Osteoblast (primary cell): ENCODE measurements around the gene TBCD. TPM values are rescaled to one million over a fixed set of nuclear protein-coding genes. Genes with fewer than 3 reads are reported as not detected.

Source experiments
- DNase-seq: peaks from one replicate; pipeline ENCODE4 v3.0.0; 2011; ENCODE audit warnings: low spot score, mixed read lengths; ENCODE audit not compliant: insufficient read length; ENCODE audit errors: missing footprints
- H2AFZ ChIP-seq: 2 replicates; pipeline ENCODE4 v1.6.0; 2011; ENCODE audit warnings: mild to moderate bottlenecking, low read length
- H3K27ac ChIP-seq: 2 replicates; pipeline ENCODE4 v1.5.1; 2011; ENCODE audit warnings: mild to moderate bottlenecking, low read depth, low read length, moderate library complexity
- H3K27me3 ChIP-seq: 2 replicates; pipeline ENCODE4 v1.6.0; 2012; ENCODE audit warnings: mild to moderate bottlenecking, control low read depth, inconsistent platforms, low read length, moderate library complexity; ENCODE audit not compliant: insufficient read depth
- H3K36me3 ChIP-seq: 2 replicates; pipeline ENCODE4 v1.5.1; 2011; ENCODE audit warnings: mild to moderate bottlenecking, low read length, control low read depth, moderate library complexity; ENCODE audit not compliant: insufficient read depth
- H3K4me1 ChIP-seq: 2 replicates; pipeline ENCODE4 v1.5.1; 2011; ENCODE audit warnings: mild to moderate bottlenecking, low read length, control low read depth, moderate library complexity; ENCODE audit not compliant: insufficient read depth
- H3K4me2 ChIP-seq: 2 replicates; pipeline ENCODE4 v1.6.0; 2011; ENCODE audit warnings: mild to moderate bottlenecking, low read length; ENCODE audit not compliant: insufficient read depth
- H3K4me3 ChIP-seq: fragments of 200-600 bp; sonication (generic); 3 replicates; pipeline ENCODE4 v1.5.1; 2012; ENCODE audit warnings: mild to moderate bottlenecking, low read length, inconsistent platforms; ENCODE audit not compliant: insufficient read depth
- H3K79me2 ChIP-seq: 2 replicates; pipeline ENCODE4 v1.6.0; 2012; ENCODE audit warnings: mild to moderate bottlenecking, low read length, control low read depth, inconsistent platforms; ENCODE audit not compliant: insufficient read depth
- H3K9me3 ChIP-seq: 2 replicates; pipeline ENCODE4 v1.5.1; 2011; ENCODE audit warnings: low read depth, low read length, control low read depth
- H4K20me1 ChIP-seq: 2 replicates; pipeline ENCODE4 v1.6.0; 2012; ENCODE audit warnings: mild to moderate bottlenecking, low read length, control low read depth; ENCODE audit not compliant: insufficient read depth
- CTCF ChIP-seq: IDR thresholded peaks from 2 replicates; pipeline ENCODE4 v1.5.1; 2011; ENCODE audit warnings: mild to moderate bottlenecking, low read depth, low read length, moderate library complexity; ENCODE audit errors: extremely low read depth
- total RNA-seq: library from RNA; depleted of rRNA; stranded (reverse); fragments of >200 nt; gene quantifications from 2 replicates; pipeline ENCODE4 v1.2.3, GENCODE V29; 2012

TBCD gene
- total RNA-seq, 1 donor: 29.0 TPM

- Histone ChIP-seq H3K27me3 (no peaks in the 10 kb centered on the region), H3K9me3 (no peaks in the 10 kb centered on the region), H3K4me1 (peaks cover 7% of the 10 kb centered on the region), H3K27ac (no peak overlapping the region), H2AFZ (no peak overlapping the region), H3K79me2 (no peaks in the 10 kb centered on the region), H3K36me3 (peaks cover 7% of the 10 kb centered on the region), H3K4me2 (no peak overlapping the region), H3K4me3 (no peak overlapping the region), H4K20me1 (no peaks in the 10 kb centered on the region)
- no peak for TF ChIP-seq CTCF
- no peak for DNase-seq
Observed at GRCh38 chr17:82910770-82911169, 158.9 kb downstream of the TBCD start.

- Histone ChIP-seq H3K4me2 (no peak overlapping the region), H4K20me1 (no peaks in the 10 kb centered on the region), H3K36me3 (peaks cover 3% of the 10 kb centered on the region), H3K79me2 (no peaks in the 10 kb centered on the region), H2AFZ (no peak overlapping the region), H3K27me3 (no peaks in the 10 kb centered on the region), H3K4me1 (peaks cover 7% of the 10 kb centered on the region), H3K27ac (no peak overlapping the region), H3K4me3 (no peak overlapping the region), H3K9me3 (no peaks in the 10 kb centered on the region)
- no peak for TF ChIP-seq CTCF
- no peak for DNase-seq
Observed at GRCh38 chr17:82911822-82912221, 160.0 kb downstream of the TBCD start.

- no peak overlapping the region for H2AFZ ChIP-seq
- no peak overlapping the region for H3K27ac ChIP-seq
- no peak for DNase-seq
- H3K4me2 ChIP-seq: no peak overlapping the region
- H3K4me1 ChIP-seq: peaks cover 7% of the 10 kb centered on the region
- no peaks in the 10 kb centered on the region for H3K9me3 ChIP-seq
- no peak for TF ChIP-seq CTCF
- H4K20me1 ChIP-seq: no peaks in the 10 kb centered on the region
- H3K27me3 ChIP-seq: no peaks in the 10 kb centered on the region
- no peak overlapping the region for H3K4me3 ChIP-seq
- H3K79me2 ChIP-seq: no peaks in the 10 kb centered on the region
- H3K36me3 ChIP-seq: peaks cover 3% of the 10 kb centered on the region
Observed at GRCh38 chr17:82912484-82913089, 160.7 kb downstream of the TBCD start.

- H3K27me3 ChIP-seq: no peaks in the 10 kb centered on the region
- peak; percentile 9 for TF ChIP-seq CTCF
- H3K27ac ChIP-seq: no peak overlapping the region
- no peaks in the 10 kb centered on the region for H3K9me3 ChIP-seq
- no peak overlapping the region for H2AFZ ChIP-seq
- no peak overlapping the region for H3K4me3 ChIP-seq
- no peaks in the 10 kb centered on the region for H3K79me2 ChIP-seq
- no peaks in the 10 kb centered on the region for H4K20me1 ChIP-seq
- no peak overlapping the region for H3K4me2 ChIP-seq
- H3K4me1 ChIP-seq: peaks cover 7% of the 10 kb centered on the region
- DNase-seq: peak; percentile 78
- H3K36me3 ChIP-seq: peaks cover 3% of the 10 kb centered on the region
Observed at GRCh38 chr17:82913304-82914043, 161.6 kb downstream of the TBCD start.
